Upper lobe of left lung (tissue), 4 donors: Measurements from ENCODE around the gene HMBS.

Experiments used
- EP300 ChIP-seq, 4 donors: sonication (generic); formaldehyde crosslinking; IDR thresholded peaks; one replicate each; pipeline ENCODE4 v1.5.1; 2017; ENCODE audit warnings: antibody characterized with exemption in 4 of 4, control low read depth in 2 of 4
- POLR2A ChIP-seq, 4 donors: fragments of 450-650 bp; IDR thresholded peaks; one replicate each; pipeline ENCODE4 v1.5.1; 2016 to 2017; ENCODE audit warnings: antibody characterized with exemption in 4 of 4, mild to moderate bottlenecking in 2 of 4
- POLR2AphosphoS5 ChIP-seq, 2 donors: sonication (generic); formaldehyde crosslinking; IDR thresholded peaks; one replicate each; pipeline ENCODE4 v1.5.1; 2017; ENCODE audit warnings: antibody characterized with exemption in 2 of 2
- TF ChIP-seq, protein P1 (sequence below), 6 experiments: fragments of 450-650 bp in 4 of 6; fragments of 200-600 bp in 2 of 6; sonication (generic) in 2 of 6; IDR thresholded peaks; one replicate each; pipeline ENCODE4 v1.5.1; 2016 to 2019; ENCODE audit warnings: antibody characterized with exemption in 6 of 6

DNA sequence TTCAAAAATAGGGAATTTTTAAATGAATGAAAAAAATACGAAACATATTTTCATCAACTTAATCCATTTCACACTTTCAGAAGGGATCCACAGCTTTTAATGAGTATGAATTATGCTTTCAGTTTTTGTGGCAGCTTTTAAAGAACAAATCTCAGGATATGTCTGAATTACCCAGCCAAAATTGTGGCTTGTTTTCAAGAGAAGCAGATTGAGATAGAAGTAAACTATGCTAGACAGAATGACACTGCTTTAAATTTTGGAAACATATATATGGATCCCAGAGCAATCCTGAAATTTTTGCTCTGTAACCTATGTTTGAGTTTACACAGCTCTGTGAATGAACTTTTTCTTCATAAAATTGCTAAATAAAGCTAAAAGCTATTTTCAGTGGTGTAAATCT lies 34.3 kb downstream of the HMBS start:
- TF ChIP-seq, protein P1, sequence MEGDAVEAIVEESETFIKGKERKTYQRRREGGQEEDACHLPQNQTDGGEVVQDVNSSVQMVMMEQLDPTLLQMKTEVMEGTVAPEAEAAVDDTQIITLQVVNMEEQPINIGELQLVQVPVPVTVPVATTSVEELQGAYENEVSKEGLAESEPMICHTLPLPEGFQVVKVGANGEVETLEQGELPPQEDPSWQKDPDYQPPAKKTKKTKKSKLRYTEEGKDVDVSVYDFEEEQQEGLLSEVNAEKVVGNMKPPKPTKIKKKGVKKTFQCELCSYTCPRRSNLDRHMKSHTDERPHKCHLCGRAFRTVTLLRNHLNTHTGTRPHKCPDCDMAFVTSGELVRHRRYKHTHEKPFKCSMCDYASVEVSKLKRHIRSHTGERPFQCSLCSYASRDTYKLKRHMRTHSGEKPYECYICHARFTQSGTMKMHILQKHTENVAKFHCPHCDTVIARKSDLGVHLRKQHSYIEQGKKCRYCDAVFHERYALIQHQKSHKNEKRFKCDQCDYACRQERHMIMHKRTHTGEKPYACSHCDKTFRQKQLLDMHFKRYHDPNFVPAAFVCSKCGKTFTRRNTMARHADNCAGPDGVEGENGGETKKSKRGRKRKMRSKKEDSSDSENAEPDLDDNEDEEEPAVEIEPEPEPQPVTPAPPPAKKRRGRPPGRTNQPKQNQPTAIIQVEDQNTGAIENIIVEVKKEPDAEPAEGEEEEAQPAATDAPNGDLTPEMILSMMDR (IDR thresholded peaks at IDR 0.05) = no peak
- TF ChIP-seq POLR2AphosphoS5 (IDR thresholded peaks at IDR 0.05) = no peak
- no peak for TF ChIP-seq POLR2A (IDR thresholded peaks at IDR 0.05)
- no peak for TF ChIP-seq EP300 (IDR thresholded peaks at IDR 0.05)
